Lower leg skin (tissue), 3 donors: ENCODE measurements around the gene SCN8A.

Experiments used
- CTCF ChIP-seq, 3 donors: fragments of 450-650 bp; IDR thresholded peaks; one replicate each; pipeline ENCODE4 v1.5.1; 2016; ENCODE audit warnings: antibody characterized with exemption in 3 of 3, mild to moderate bottlenecking in 3 of 3, moderate library complexity in 2 of 3
- POLR2A ChIP-seq, 2 donors: fragments of 450-650 bp; IDR thresholded peaks; one replicate each; pipeline ENCODE4 v1.6.1; 2016 to 2017; ENCODE audit warnings: antibody characterized with exemption in 2 of 2, mild to moderate bottlenecking in 1 of 2, moderate library complexity in 1 of 2

DNA sequence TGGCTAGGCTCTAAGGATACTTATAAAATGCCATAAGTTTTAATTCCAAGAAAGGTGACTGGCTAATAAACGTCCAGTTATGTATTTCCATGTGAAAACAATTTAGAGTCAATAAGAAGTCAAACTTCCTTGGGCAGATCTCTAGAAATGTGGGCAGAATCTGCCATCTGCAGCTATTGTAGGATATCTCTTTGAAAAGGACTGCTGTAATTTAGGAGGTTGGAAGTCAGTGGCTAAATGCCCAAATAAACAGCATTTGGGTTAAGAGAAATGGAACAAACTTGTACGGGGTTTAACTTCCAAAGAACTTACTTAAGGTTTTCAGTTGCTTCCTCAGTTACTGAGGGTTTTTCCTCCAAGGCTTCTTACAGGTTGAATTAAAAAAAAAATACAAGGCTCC, 135.9 kb downstream of the SCN8A start:
- TF ChIP-seq POLR2A (IDR thresholded peaks at IDR 0.05), result no peak
- TF ChIP-seq CTCF (IDR thresholded peaks at IDR 0.05), result no peak
